Calu3 (cell line): ENCODE data around the gene RNF169. TPM values are rescaled to one million over a fixed set of nuclear protein-coding genes. Genes with fewer than 3 reads are reported as not detected.

ENCODE experiments used
- BruUV-seq: library from RNA; stranded (reverse); fragments of 400-500 nt; replicated peaks from 2 replicates; lab custom pipeline; 2021; lab: Mats Ljungman, UMichigan
- CTCF ChIA-PET: fragments of 300-600 bp; sonication (Branson Sonifier 250); formaldehyde crosslinking; loops from one replicate; lab custom pipeline; 2022; ENCODE audit warnings: antibody characterized with exemption; lab: Charles Lee
- DNase-seq: peaks from one replicate; pipeline ENCODE4 v3.0.0; 2022
- H3K27ac Mint-ChIP-seq: one replicate; pipeline ENCODE4 v1.8.0; 2022; ENCODE audit warnings: mixed read lengths; ENCODE audit not compliant: unreplicated experiment
- H3K27me3 Mint-ChIP-seq: one replicate; pipeline ENCODE4 v1.8.0; 2022; ENCODE audit warnings: mixed read lengths; ENCODE audit not compliant: unreplicated experiment
- H3K36me3 Mint-ChIP-seq: one replicate; pipeline ENCODE4 v1.8.0; 2022; ENCODE audit warnings: mild to moderate bottlenecking, moderate library complexity, mixed read lengths; ENCODE audit not compliant: insufficient read depth, unreplicated experiment
- H3K4me1 Mint-ChIP-seq: one replicate; pipeline ENCODE4 v1.8.0; 2022; ENCODE audit warnings: mild to moderate bottlenecking, low read depth, mixed read lengths; ENCODE audit not compliant: unreplicated experiment
- H3K4me3 Mint-ChIP-seq: one replicate; pipeline ENCODE4 v1.8.0; 2022; ENCODE audit warnings: mild to moderate bottlenecking, low read depth, moderate library complexity, mixed read lengths; ENCODE audit not compliant: unreplicated experiment
- H3K9me3 Mint-ChIP-seq: one replicate; pipeline ENCODE4 v1.8.0; 2022; ENCODE audit warnings: low read depth, mixed read lengths; ENCODE audit not compliant: unreplicated experiment
- intact Hi-C: fragments of 100-400 bp; cut with micrococcal nuclease; formaldehyde crosslinking; loops from one replicate; pipeline ENCODE4 v1.10.0; 2022; ENCODE audit not compliant: unreplicated experiment
- total RNA-seq: library from RNA; stranded (reverse); gene quantifications from 2 replicates; pipeline ENCODE4 v1.2.3, GENCODE V29; 2022
- TF ChIP-seq, protein P1 (sequence below): fragments of 200-600 bp; IDR thresholded peaks from one replicate; pipeline ENCODE4 v1.8.0; 2022; ENCODE audit warnings: antibody characterized with exemption; ENCODE audit not compliant: unreplicated experiment

The RNF169 gene
- total RNA-seq, 1 experiment from 2014 or later, result 22.5 TPM

DNA sequence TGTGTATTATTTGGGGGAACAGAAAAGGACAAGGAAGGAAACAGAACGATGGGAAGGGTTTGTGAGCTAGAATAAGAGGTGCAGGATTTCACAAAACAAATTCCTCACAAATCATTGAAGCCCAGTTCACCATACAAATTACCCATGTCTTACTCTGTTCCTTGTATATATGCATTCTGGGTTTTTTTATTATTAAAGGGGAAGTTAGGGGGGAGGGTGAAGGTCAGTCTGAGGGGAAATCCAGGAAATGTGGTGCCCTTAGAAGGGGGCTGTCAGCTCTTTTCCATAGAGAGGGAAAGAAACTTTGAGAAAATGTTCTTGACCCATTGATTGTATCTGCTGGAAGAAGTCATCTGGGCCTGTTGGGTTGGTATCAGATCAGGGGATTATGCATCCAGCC is 90.8 kb downstream of the RNF169 start:
- intact Hi-C loops, result no loop called here
- Mint-ChIP-seq H3K9me3 (no peaks in the 10 kb centered on the region), H3K27ac (no peak overlapping the region), H3K27me3 (no peaks in the 10 kb centered on the region), H3K36me3 (peaks cover 32% of the 10 kb centered on the region), H3K4me3 (no peak overlapping the region), H3K4me1 (no peaks in the 10 kb centered on the region)
- TF ChIP-seq, protein P1, sequence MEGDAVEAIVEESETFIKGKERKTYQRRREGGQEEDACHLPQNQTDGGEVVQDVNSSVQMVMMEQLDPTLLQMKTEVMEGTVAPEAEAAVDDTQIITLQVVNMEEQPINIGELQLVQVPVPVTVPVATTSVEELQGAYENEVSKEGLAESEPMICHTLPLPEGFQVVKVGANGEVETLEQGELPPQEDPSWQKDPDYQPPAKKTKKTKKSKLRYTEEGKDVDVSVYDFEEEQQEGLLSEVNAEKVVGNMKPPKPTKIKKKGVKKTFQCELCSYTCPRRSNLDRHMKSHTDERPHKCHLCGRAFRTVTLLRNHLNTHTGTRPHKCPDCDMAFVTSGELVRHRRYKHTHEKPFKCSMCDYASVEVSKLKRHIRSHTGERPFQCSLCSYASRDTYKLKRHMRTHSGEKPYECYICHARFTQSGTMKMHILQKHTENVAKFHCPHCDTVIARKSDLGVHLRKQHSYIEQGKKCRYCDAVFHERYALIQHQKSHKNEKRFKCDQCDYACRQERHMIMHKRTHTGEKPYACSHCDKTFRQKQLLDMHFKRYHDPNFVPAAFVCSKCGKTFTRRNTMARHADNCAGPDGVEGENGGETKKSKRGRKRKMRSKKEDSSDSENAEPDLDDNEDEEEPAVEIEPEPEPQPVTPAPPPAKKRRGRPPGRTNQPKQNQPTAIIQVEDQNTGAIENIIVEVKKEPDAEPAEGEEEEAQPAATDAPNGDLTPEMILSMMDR, result no peak
- no TSS peak for BruUV-seq
- CTCF ChIA-PET, result no interaction called here
- no peak for DNase-seq

DNA sequence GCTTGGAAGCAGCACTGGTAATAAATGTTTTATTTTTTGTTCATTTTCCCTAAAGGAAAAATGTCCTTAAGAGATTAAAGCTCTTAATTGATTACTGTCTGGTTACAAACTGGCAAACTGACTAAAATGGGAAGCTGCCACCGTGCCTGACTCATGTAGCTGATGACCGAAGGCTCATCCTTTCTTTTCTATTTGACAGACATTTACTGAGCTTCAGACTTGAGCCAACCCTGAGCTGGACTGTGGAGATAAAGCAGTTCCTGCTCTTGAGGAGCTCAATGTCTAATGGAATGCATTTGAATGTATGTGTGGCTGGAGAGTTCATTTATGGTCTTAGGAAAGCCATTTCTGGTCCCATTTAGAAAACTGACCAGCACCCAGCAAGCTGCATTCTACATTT is 91.3 kb downstream of the RNF169 start:
- H3K27ac Mint-ChIP-seq, result no peak overlapping the region
- no peak for DNase-seq
- CTCF ChIA-PET, result no interaction called here
- H3K36me3 Mint-ChIP-seq, result peaks cover 32% of the 10 kb centered on the region
- no peaks in the 10 kb centered on the region for H3K27me3 Mint-ChIP-seq
- H3K9me3 Mint-ChIP-seq, result no peaks in the 10 kb centered on the region
- H3K4me3 Mint-ChIP-seq, result no peak overlapping the region
- TF ChIP-seq, protein P1, result no peak
- intact Hi-C loops, result no loop called here
- H3K4me1 Mint-ChIP-seq, result no peaks in the 10 kb centered on the region
- BruUV-seq, result no TSS peak

DNA sequence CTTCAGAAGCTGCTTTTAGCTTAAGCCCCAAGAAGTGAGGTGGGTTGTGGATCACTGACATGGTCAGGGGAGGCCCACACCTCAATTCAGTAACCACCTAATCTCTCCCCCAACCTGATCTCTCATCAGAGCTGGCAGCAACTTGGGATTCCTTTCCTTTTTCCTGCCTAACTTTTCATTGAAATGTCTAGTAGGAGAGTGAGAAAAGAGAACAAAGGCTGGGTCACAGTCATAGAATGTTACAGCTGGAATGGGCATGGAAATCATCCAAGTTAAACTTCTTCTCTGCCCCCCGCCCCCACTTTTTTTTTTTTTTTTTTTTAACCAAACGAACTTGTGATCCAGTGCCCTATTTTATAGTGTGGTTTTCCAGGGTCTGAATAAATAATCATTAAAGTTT is 91.8 kb downstream of the RNF169 start:
- H3K4me3 Mint-ChIP-seq, result no peak overlapping the region
- CTCF ChIA-PET, result no interaction called here
- intact Hi-C loops, result no loop called here

DNA sequence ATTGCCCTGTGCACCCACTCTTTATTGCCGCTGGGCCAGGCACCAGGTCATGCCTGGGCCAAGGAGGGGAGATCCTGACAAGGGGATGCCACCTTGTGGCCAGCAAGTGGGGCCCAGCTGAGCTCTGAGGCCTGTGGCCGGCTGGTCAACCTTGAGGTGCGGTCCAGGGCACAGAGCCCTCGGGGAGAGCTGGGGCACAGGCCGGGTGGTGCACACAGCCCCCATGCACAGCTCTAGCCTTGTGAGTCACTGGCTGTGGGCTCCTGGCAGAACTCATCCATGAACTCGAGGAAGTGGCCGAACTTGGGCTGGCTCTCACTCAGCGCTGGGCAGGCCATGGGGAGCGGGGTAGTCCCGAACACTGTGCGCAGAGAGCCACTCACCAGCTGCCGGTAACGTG is 94.3 kb downstream of the RNF169 start:
- CTCF ChIA-PET, result no interaction called here
- H3K27ac Mint-ChIP-seq, result no peak overlapping the region
- H3K4me1 Mint-ChIP-seq, result no peaks in the 10 kb centered on the region
- H3K36me3 Mint-ChIP-seq, result peaks cover 22% of the 10 kb centered on the region
- DNase-seq, result no peak
- intact Hi-C loops, result no loop called here
- BruUV-seq, result no TSS peak
- H3K9me3 Mint-ChIP-seq, result no peaks in the 10 kb centered on the region
- H3K27me3 Mint-ChIP-seq, result no peaks in the 10 kb centered on the region
- H3K4me3 Mint-ChIP-seq, result no peak overlapping the region
- TF ChIP-seq, protein P1, result no peak

More for the DNA sequence above, 91.8 kb downstream of the RNF169 start:
- Mint-ChIP-seq H3K36me3 (peaks cover 33% of the 10 kb centered on the region), H3K27me3 (no peaks in the 10 kb centered on the region), H3K9me3 (no peaks in the 10 kb centered on the region), H3K27ac (no peak overlapping the region), H3K4me1 (no peaks in the 10 kb centered on the region)
- DNase-seq, result no peak
- BruUV-seq, result no TSS peak
- TF ChIP-seq, protein P1, result no peak

DNA sequence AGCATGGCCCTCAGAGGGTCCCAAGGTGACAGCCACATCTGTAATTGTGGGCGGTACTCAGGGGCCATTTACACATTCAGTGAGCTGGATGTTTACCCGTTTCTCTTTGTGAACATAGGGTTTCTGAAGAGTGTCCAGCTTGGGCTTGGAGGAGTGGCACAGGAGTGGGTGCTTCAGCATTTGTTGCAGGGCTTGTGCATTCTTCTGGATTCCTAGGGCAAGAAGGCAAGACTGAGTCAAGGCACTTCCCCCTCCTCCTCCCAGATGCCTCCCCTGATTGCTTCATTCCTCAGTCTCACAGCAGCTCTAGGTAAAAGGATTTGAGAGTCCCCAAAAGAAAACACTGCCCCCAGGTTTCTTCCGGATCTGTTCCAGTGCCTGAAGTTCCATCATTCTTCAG is 95.4 kb downstream of the RNF169 start:
- no TSS peak for BruUV-seq
- TF ChIP-seq, protein P1, result no peak
- DNase-seq, result no peak
- H3K36me3 Mint-ChIP-seq, result peaks cover 22% of the 10 kb centered on the region
- H3K27ac Mint-ChIP-seq, result no peak overlapping the region
- no peaks in the 10 kb centered on the region for H3K27me3 Mint-ChIP-seq
- H3K4me3 Mint-ChIP-seq, result no peak overlapping the region
- intact Hi-C loops, result no loop called here
- no peaks in the 10 kb centered on the region for H3K9me3 Mint-ChIP-seq
- H3K4me1 Mint-ChIP-seq, result no peaks in the 10 kb centered on the region
- CTCF ChIA-PET, result no interaction called here
